C4-2B (cell line): ENCODE results near the gene MAGI3.
"Not testable (repeated sequence)": the region's sequence is repeated elsewhere in the genome, so short reads cannot be mapped to it uniquely, and the experiment has no call there.

Source experiments
- H3K27ac ChIP-seq: fragments of 450-650 bp; 2 replicates; pipeline ENCODE4 v1.5.1; 2017
- ZFX ChIP-seq: fragments of 450-650 bp; IDR thresholded peaks from 2 replicates; pipeline ENCODE4 v1.6.1; 2017
- TF ChIP-seq, protein P1 (sequence below): fragments of 450-650 bp; conservative IDR thresholded peaks from 2 replicates; pipeline ENCODE4 v1.5.1; 2017; ENCODE audit warnings: mild to moderate bottlenecking

MAGI3 gene

DNA sequence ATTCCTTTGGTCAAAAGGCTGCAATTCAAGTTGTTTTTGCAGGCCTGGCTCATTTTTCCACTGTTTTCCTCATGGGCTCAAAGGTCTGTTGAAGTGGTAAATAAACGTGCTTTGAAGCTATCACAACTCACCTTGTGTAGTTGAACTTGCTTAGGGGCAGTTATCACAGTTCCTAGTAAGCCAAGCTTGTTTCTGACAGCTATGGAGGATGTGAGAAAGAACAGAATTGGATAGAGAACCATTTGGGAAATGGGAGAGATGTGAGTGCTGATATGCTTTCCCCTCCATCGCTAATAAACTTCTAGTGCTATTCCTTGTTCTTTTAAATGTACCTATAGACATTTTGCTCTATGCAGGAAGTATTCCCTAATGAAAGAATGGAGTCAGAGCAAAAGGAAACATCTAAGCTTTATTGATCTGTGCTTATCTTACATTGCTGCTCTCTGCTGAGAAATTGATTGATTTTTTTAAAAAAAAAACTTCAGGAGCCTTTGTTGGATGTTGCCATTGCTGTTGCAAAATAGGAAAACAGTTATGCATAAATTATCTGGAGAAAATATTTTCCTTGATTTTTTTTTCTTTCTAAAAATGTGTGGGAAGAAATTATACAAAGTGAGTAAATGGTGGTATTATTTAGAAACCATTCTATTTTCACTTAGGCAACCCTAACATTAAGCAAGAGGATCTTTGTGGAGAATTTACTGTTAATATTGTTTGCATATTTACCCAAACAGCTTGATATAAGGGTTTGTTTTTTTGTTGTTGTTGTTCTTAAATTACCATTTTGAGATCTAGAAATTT lies 118.2 kb downstream of the MAGI3 start:
- no peak overlapping the region for H3K27ac ChIP-seq
- no peak for TF ChIP-seq ZFX
- TF ChIP-seq, protein P1, sequence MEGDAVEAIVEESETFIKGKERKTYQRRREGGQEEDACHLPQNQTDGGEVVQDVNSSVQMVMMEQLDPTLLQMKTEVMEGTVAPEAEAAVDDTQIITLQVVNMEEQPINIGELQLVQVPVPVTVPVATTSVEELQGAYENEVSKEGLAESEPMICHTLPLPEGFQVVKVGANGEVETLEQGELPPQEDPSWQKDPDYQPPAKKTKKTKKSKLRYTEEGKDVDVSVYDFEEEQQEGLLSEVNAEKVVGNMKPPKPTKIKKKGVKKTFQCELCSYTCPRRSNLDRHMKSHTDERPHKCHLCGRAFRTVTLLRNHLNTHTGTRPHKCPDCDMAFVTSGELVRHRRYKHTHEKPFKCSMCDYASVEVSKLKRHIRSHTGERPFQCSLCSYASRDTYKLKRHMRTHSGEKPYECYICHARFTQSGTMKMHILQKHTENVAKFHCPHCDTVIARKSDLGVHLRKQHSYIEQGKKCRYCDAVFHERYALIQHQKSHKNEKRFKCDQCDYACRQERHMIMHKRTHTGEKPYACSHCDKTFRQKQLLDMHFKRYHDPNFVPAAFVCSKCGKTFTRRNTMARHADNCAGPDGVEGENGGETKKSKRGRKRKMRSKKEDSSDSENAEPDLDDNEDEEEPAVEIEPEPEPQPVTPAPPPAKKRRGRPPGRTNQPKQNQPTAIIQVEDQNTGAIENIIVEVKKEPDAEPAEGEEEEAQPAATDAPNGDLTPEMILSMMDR = no peak

DNA sequence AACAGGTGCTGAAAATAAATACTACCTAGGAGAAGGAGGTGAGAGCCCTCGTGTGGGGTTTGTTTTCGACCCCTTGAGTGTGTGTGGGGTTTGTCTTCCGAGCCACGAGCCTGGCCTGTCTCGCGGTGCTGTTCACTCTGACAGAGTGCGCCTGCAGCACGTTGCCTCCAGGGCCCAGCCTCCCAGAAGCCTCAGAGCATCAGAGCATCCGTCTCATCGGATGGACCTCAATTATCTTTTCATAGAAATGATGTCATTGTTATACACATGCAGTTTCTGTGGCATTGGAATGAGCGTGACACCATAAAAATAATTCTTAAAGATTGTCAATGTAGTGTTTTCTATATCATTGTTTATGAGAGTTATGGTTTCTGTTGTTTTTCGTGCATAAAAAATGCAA lies 119.5 kb downstream of the MAGI3 start:
- not testable (repeated sequence) for H3K27ac ChIP-seq

DNA sequence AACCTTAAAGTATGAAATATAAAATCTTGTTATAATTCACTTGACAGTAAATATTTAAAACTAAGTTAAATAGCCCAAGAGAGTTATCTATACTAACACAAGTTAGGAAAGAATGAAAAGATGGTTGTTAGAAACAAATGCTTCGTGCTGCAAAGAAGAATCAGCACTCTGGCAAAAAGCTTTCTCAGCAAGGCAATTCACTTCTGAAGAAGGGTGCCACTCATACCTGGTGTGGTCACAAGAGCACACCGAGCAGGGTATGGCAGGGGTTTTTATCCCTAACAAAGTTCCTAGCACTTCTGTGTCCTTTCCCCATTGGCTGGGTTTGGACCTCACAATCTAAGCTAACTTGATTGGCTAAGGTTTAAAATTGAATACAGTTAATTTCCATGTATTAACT lies 121.0 kb downstream of the MAGI3 start:
- no peak overlapping the region for H3K27ac ChIP-seq
- TF ChIP-seq, protein P1 = no peak
- no peak for TF ChIP-seq ZFX

DNA sequence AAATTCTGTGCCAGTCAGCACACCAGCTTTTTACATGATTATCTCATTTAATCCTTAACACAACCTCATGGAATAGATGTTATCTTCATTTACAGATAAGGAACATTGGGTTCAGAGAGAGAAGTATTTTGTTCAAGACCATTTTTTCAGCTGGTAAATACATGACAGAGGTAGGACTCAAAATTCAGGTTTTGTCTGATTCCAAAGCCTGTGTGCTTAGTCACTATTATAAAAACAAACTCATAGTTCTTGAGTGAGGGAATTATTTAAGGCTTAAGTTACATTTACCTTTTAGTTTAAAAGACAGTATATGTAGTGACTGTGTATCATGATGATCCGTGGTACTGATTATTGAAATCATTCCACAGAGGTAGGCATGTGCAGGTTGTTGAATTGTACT lies 125.2 kb downstream of the MAGI3 start:
- H3K27ac ChIP-seq = no peak overlapping the region

DNA sequence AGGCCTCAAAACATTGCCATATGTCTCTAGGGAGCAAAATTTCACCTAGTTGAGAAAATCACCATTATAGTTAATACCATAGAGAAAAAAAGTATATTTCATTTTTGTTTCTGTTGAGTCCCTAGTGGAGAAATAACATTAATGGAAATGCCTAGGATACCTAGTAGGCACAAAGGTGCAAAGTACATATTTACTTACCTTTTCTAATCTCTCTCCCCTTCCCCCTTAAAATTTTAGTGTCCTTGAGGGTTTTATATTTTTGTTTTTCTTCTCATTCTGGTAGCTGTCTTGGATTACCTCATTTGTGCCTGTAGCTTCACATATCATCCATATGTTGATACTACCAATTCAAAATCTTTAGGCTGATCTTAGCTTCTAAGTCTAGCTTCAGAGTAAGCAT lies 127.0 kb downstream of the MAGI3 start:
- H3K27ac ChIP-seq = no peak overlapping the region
- no peak for TF ChIP-seq ZFX
- TF ChIP-seq, protein P1 = no peak

More for the DNA sequence above, 125.2 kb downstream of the MAGI3 start:
- TF ChIP-seq, protein P1 = no peak
- TF ChIP-seq ZFX = no peak

DNA sequence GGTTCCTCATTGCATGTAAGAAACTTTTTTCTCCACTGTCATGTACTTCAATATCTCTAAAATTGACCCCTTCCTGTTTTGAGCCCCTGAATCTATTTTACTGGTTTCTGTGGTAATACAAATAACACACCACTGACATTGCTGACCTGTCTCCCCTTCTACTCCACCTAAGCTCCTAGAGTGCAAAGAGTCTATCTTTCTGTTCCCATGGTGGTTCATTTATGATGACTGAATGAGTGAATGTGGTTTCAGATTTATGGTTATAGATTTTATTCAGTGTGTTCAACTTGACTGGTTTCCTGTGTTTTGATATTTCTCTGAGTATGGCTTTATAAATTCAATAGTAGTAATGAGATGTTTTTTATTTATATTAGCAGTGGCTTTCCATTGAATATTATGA lies 127.7 kb downstream of the MAGI3 start:
- H3K27ac ChIP-seq = no peak overlapping the region
- TF ChIP-seq, protein P1 = no peak
- TF ChIP-seq ZFX = no peak

DNA sequence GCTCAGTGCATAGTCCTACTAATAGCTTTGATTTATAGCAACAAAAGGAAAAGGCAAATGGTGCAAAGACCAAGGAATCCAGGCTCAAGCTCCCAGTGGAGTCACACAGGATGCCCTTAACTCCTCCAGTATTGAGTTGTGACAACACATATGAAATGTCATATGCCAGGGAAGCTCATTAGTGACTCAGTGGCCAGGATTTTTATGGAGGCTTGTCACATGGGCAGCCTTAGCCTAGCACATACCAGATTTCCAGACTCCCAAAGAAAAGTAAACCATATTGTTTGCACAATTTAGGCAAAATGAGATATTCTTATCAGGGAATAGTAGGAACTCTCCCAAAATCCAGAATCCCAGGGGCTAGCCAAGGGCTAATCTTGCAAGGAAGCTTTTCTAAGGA lies 129.2 kb downstream of the MAGI3 start:
- no peak overlapping the region for H3K27ac ChIP-seq
- TF ChIP-seq ZFX = no peak
- TF ChIP-seq, protein P1 = no peak

DNA sequence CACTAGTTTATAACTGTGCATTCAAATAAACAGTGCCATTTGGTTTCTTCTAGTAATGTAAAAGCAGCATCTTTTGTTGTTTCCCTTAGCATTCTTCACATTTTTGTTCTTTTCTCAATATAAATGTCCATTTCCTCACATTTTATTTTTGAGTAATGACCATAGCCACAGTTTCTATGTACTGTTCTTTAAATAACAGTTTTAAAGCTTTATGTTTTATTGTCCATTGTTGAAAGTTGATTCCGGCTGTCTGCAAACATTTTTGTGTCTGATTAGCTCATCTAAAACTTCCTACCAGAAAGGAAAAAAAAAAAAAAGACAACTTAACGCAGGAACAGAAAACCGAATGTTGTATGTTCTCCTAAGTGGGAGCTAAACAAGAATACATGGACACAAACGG lies 139.7 kb downstream of the MAGI3 start:
- no peak for TF ChIP-seq ZFX
- TF ChIP-seq, protein P1 = no peak
- no peak overlapping the region for H3K27ac ChIP-seq
